Nephron progenitor cell (in vitro differentiated cells): Measurements from ENCODE around the gene KLHDC4.

Source experiments
- DNase-seq: peaks from one replicate; pipeline ENCODE4 v3.0.0; 2021
- H3K27ac Mint-ChIP-seq: 2 replicates; pipeline ENCODE4 v1.8.0; 2021; ENCODE audit warnings: mild to moderate bottlenecking, moderate library complexity, mixed read lengths
- H3K27me3 Mint-ChIP-seq: 2 replicates; pipeline ENCODE4 v1.8.0; 2021; ENCODE audit warnings: mild to moderate bottlenecking, low read depth, mixed read lengths; ENCODE audit not compliant: poor library complexity
- H3K36me3 Mint-ChIP-seq: 2 replicates; pipeline ENCODE4 v1.8.0; 2021; ENCODE audit warnings: low read depth, mixed read lengths
- H3K4me1 Mint-ChIP-seq: 2 replicates; pipeline ENCODE4 v1.8.0; 2021; ENCODE audit warnings: mixed read lengths
- H3K4me3 Mint-ChIP-seq: 2 replicates; pipeline ENCODE4 v1.8.0; 2021; ENCODE audit warnings: mild to moderate bottlenecking, moderate library complexity, mixed read lengths
- H3K9me3 Mint-ChIP-seq: 2 replicates; pipeline ENCODE4 v1.8.0; 2021; ENCODE audit warnings: mild to moderate bottlenecking, moderate library complexity, mixed read lengths
- TF ChIP-seq, protein P1 (sequence below): fragments of 200-600 bp; sonication (generic); IDR thresholded peaks from 2 replicates; pipeline ENCODE4 v1.5.0; 2021; ENCODE audit warnings: antibody characterized with exemption

Gene KLHDC4

GRCh38 chr16:87754535-87754934 lies 11.3 kb downstream of the KLHDC4 start:
- Mint-ChIP-seq H3K4me3 (no peak overlapping the region), H3K27ac (no peak overlapping the region)

GRCh38 chr16:87747626-87748414 lies 18.0 kb downstream of the KLHDC4 start:
- H3K9me3 Mint-ChIP-seq = no peaks in the 10 kb centered on the region
- DNase-seq = no peak
- peaks cover 56% of the 10 kb centered on the region for H3K36me3 Mint-ChIP-seq
- peak overlapping the region; percentile 48 for H3K27ac Mint-ChIP-seq
- no peak overlapping the region for H3K4me3 Mint-ChIP-seq
- no peaks in the 10 kb centered on the region for H3K27me3 Mint-ChIP-seq
- no peaks in the 10 kb centered on the region for H3K4me1 Mint-ChIP-seq
- TF ChIP-seq, protein P1, sequence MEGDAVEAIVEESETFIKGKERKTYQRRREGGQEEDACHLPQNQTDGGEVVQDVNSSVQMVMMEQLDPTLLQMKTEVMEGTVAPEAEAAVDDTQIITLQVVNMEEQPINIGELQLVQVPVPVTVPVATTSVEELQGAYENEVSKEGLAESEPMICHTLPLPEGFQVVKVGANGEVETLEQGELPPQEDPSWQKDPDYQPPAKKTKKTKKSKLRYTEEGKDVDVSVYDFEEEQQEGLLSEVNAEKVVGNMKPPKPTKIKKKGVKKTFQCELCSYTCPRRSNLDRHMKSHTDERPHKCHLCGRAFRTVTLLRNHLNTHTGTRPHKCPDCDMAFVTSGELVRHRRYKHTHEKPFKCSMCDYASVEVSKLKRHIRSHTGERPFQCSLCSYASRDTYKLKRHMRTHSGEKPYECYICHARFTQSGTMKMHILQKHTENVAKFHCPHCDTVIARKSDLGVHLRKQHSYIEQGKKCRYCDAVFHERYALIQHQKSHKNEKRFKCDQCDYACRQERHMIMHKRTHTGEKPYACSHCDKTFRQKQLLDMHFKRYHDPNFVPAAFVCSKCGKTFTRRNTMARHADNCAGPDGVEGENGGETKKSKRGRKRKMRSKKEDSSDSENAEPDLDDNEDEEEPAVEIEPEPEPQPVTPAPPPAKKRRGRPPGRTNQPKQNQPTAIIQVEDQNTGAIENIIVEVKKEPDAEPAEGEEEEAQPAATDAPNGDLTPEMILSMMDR = no peak

More at GRCh38 chr16:87754535-87754934, 11.3 kb downstream of the KLHDC4 start:
- TF ChIP-seq, protein P1 = no peak
- no peaks in the 10 kb centered on the region for H3K4me1 Mint-ChIP-seq
- H3K27me3 Mint-ChIP-seq = peaks cover 2% of the 10 kb centered on the region
- H3K9me3 Mint-ChIP-seq = no peaks in the 10 kb centered on the region
- peaks cover 50% of the 10 kb centered on the region for H3K36me3 Mint-ChIP-seq
- DNase-seq = no peak

DNA sequence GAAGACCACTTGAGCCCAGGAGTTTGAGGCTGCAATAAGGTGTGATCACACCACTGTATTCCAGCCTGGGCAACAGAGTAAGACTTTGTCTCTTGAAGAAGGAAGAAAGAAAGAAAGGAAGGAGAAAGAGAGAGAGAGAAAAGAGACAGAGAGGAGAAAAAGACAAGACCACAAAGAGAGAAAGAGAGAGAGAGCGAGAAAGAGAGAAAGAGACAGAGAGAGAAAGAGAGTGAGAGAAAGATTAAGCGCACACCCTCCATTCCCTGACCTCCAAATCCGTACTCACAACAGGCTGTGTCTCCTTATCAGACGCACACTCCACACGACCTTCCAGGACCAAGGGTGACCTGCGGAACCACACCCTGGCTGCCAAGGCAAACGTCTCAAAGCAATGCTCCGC lies 19.6 kb downstream of the KLHDC4 start:
- Mint-ChIP-seq H3K27me3 (no peaks in the 10 kb centered on the region), H3K4me1 (no peaks in the 10 kb centered on the region), H3K27ac (no peak overlapping the region), H3K36me3 (peaks cover 66% of the 10 kb centered on the region), H3K9me3 (peaks cover 5% of the 10 kb centered on the region), H3K4me3 (no peak overlapping the region)
- TF ChIP-seq, protein P1 = no peak
- DNase-seq = no peak

- H3K27me3 Mint-ChIP-seq = no peaks in the 10 kb centered on the region
- peak overlapping the region; percentile 37 for H3K27ac Mint-ChIP-seq
- DNase-seq = no peak
- no peak overlapping the region for H3K4me3 Mint-ChIP-seq
- peaks cover 65% of the 10 kb centered on the region for H3K36me3 Mint-ChIP-seq
- H3K9me3 Mint-ChIP-seq = peaks cover 5% of the 10 kb centered on the region
- TF ChIP-seq, protein P1 = no peak
- H3K4me1 Mint-ChIP-seq = peaks cover 6% of the 10 kb centered on the region
These were observed 20.9 kb downstream of the KLHDC4 start for GRCh38 chr16:87744750-87745514.

DNA sequence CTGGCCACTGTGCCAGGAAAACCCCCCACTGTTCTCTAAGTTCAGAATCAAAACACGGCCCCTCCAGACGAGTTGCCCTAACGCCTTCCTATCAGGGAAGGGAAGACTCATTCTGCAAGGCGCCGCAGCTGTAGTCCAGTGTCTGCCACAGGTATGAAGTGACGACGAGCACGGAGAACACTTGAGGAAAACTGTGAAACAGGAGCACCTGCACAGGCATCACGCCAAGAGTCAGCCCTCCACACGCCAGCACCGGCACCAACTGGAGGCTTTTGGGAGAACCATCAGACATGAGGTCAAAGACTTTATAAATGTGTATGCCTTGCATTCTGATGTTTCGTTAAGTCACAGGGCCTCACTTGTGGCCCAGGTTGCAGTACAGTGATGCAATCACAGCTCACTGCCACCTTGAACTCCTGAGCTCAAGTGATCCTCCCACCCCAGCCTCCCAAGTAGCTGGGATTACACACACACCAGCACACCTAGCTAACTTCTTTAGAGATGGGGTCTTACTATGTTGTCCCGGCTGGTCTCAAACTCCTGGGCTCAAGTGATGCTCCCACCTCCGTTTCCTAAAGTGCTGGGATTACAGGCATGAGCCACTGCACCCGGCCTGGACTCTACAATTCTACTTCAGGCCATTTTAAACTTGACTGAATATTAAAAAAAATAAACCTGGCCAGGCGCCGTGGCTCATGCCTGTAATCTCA lies 22.9 kb downstream of the KLHDC4 start:
- TF ChIP-seq, protein P1 = no peak
- Mint-ChIP-seq H3K36me3 (peaks cover 51% of the 10 kb centered on the region), H3K9me3 (peaks cover 5% of the 10 kb centered on the region), H3K4me1 (peaks cover 6% of the 10 kb centered on the region), H3K4me3 (no peak overlapping the region), H3K27ac (no peak overlapping the region), H3K27me3 (no peaks in the 10 kb centered on the region)
- DNase-seq = no peak
